ENCODE data around the gene LRP5.

The LRP5 gene

GRCh38 chr11:68497761-68498160 is 185.4 kb downstream of the LRP5 start:
- TF ChIP-seq, protein P1, sequence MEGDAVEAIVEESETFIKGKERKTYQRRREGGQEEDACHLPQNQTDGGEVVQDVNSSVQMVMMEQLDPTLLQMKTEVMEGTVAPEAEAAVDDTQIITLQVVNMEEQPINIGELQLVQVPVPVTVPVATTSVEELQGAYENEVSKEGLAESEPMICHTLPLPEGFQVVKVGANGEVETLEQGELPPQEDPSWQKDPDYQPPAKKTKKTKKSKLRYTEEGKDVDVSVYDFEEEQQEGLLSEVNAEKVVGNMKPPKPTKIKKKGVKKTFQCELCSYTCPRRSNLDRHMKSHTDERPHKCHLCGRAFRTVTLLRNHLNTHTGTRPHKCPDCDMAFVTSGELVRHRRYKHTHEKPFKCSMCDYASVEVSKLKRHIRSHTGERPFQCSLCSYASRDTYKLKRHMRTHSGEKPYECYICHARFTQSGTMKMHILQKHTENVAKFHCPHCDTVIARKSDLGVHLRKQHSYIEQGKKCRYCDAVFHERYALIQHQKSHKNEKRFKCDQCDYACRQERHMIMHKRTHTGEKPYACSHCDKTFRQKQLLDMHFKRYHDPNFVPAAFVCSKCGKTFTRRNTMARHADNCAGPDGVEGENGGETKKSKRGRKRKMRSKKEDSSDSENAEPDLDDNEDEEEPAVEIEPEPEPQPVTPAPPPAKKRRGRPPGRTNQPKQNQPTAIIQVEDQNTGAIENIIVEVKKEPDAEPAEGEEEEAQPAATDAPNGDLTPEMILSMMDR (IDR thresholded peaks at IDR 0.05): no peak

- TF ChIP-seq, protein P1 (IDR thresholded peaks at IDR 0.05): no peak
Measured at GRCh38 chr11:68498321-68498720, 185.9 kb downstream of the LRP5 start.
